Measurements from ENCODE around the gene NTN1. TPM values are rescaled to one million over a fixed set of nuclear protein-coding genes. Genes with fewer than 3 reads are reported as not detected.

Gene NTN1
- total RNA-seq, 1 experiment from 2014 or later = 4.2 TPM

GRCh38 chr17:9202532-9202931 is 181.2 kb downstream of the NTN1 start (continued):
- no peak for TF ChIP-seq POLR2A (IDR thresholded peaks at IDR 0.05; ENCODE audit: borderline replicate concordance, extremely low read depth, insufficient read depth, insufficient read length)

DNA sequence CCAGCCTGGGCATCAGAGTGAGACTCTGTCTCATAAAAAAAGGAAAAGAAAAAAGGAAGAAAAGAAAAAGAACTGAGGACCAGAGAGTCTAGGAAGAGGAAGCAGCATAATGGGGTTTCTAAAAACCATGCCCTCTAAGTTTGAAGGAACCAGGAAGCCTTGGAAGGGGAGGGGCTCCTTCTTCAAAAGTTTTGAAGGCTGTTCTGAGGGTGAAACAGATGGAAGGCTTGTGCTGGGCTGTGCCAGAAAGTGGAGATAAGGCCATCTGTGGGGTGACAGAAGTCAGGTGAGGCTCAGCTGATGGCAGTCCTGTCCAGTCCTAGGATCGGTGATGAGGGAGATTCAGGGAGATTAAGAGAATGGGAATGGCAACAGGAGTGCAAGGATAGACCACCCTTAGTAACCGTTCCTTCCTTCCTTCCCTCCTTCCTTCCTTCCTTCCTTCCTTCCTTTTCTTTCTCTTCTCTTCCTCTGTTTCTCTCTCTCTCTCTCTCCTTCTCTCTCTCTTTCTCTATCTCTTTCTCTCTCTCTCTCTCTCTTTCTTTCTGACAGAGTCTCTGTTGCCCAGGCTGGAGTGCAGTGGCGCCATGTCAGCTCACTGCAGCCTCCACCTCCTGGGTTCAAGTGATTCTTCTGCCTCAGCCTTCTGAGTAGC is 182.6 kb downstream of the NTN1 start:
- TF ChIP-seq, protein P1, sequence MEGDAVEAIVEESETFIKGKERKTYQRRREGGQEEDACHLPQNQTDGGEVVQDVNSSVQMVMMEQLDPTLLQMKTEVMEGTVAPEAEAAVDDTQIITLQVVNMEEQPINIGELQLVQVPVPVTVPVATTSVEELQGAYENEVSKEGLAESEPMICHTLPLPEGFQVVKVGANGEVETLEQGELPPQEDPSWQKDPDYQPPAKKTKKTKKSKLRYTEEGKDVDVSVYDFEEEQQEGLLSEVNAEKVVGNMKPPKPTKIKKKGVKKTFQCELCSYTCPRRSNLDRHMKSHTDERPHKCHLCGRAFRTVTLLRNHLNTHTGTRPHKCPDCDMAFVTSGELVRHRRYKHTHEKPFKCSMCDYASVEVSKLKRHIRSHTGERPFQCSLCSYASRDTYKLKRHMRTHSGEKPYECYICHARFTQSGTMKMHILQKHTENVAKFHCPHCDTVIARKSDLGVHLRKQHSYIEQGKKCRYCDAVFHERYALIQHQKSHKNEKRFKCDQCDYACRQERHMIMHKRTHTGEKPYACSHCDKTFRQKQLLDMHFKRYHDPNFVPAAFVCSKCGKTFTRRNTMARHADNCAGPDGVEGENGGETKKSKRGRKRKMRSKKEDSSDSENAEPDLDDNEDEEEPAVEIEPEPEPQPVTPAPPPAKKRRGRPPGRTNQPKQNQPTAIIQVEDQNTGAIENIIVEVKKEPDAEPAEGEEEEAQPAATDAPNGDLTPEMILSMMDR (IDR thresholded peaks at IDR 0.05 in 2 of 3, conservative IDR thresholded peaks at IDR 0.05 in 1 of 3; ENCODE audit: borderline replicate concordance in 1 of 3, insufficient read depth in 1 of 3, low read depth in 2 of 3, low read length in 2 of 3) = no peak
- CTCF ChIA-PET = no interaction called here

DNA sequence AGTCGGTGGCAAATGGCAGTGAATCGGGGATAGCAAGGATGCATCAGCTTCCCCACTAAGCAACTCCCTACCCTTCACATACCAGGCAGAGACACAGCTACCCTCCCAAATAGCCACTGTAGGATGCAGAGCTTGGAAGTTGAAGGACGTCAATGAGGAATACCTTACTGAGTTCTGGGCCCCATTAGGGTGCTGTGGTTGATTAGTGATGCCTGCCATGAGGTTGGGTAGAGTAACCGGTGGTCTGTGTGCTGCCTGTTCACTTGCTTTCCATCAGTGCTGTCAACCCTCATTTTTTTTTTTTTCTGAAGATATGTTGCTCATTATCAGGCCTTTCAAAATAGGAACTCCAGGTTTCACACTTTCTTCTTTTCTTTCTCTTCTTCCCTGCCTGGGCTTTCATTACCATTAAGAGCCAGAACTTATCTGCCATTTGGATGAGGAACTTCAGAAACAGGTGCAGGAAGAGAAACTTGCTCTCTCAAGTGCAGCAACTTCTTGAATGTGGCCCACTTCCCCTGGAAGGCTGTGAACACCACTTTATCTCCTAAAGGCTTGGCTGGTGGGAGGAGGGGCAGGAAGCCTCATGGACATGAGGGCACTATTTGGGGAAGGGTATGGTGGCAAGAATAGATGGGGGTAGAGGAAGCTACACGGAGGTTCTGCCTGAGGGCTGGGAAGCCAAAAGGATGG is 183.5 kb downstream of the NTN1 start:
- Histone ChIP-seq H3K4me1 (ENCODE audit: control insufficient read depth in 1 of 2, insufficient read depth in 2 of 2, low read length in 2 of 2) (no peaks in the 10 kb centered on the region), H3K9me2 (ENCODE audit: insufficient read depth) (no peaks in the 10 kb centered on the region), H3K9me3 (ENCODE audit: control insufficient read depth in 1 of 2, insufficient read depth in 1 of 2, low read depth in 1 of 2, low read length in 2 of 2) (no peaks in the 10 kb centered on the region), H3K27ac (ENCODE audit: low read depth, low read length) (no peak overlapping the region), H4K20me1 (ENCODE audit: insufficient read depth) (no peaks in the 10 kb centered on the region), H3K27me3 (ENCODE audit: insufficient read depth, low read length) (no peaks in the 10 kb centered on the region), H2AFZ (ENCODE audit: low read depth, low read length, poor library complexity, severe bottlenecking) (no peak overlapping the region), H3K4me2 (ENCODE audit: low read length) (no peak overlapping the region), H3K79me2 (ENCODE audit: insufficient read depth, low read length) (no peaks in the 10 kb centered on the region), H3K36me3 (ENCODE audit: control insufficient read depth in 1 of 2, insufficient read depth in 2 of 2, low read length in 2 of 2) (no peaks in the 10 kb centered on the region), H3K9ac (ENCODE audit: low read length) (no peak overlapping the region), H3K4me3 (replicated peaks in 1 of 2; ENCODE audit: low read depth in 1 of 2, low read length in 2 of 2) (no peak overlapping the region)
- no peak for DNase-seq (ENCODE audit: low read depth, low spot score)
- RAD21 ChIA-PET (ENCODE audit: low non-redundant PET in 1 of 2, low total read pairs in 2 of 2, uncharacterized antibody in 2 of 2, unreplicated experiment in 2 of 2) = no interaction called here
- POLR2A ChIA-PET = no interaction called here
- TF ChIP-seq, protein P2, sequence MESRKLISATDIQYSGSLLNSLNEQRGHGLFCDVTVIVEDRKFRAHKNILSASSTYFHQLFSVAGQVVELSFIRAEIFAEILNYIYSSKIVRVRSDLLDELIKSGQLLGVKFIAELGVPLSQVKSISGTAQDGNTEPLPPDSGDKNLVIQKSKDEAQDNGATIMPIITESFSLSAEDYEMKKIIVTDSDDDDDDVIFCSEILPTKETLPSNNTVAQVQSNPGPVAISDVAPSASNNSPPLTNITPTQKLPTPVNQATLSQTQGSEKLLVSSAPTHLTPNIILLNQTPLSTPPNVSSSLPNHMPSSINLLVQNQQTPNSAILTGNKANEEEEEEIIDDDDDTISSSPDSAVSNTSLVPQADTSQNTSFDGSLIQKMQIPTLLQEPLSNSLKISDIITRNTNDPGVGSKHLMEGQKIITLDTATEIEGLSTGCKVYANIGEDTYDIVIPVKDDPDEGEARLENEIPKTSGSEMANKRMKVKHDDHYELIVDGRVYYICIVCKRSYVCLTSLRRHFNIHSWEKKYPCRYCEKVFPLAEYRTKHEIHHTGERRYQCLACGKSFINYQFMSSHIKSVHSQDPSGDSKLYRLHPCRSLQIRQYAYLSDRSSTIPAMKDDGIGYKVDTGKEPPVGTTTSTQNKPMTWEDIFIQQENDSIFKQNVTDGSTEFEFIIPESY (IDR thresholded peaks at IDR 0.05; ENCODE audit: extremely low read depth, insufficient replicate concordance, low read length) = no peak
- no peak for TF ChIP-seq TCF7L2 (IDR thresholded peaks at IDR 0.05; ENCODE audit: borderline replicate concordance, extremely low read depth, insufficient read depth, insufficient read length)
- no TSS peak for BruUV-seq (replicated peaks)
- CTCF ChIA-PET = no interaction called here
- no peak for ATAC-seq
- intact Hi-C loops (cut with micrococcal nuclease) = no loop called here

More for the DNA sequence above, 182.6 kb downstream of the NTN1 start:
- DNase-seq (ENCODE audit: low read depth, low spot score) = no peak
- Histone ChIP-seq H2AFZ (ENCODE audit: low read depth, low read length, poor library complexity, severe bottlenecking) (no peak overlapping the region), H3K9ac (ENCODE audit: low read length) (no peak overlapping the region), H3K4me3 (replicated peaks in 1 of 2; ENCODE audit: low read depth in 1 of 2, low read length in 2 of 2) (no peak overlapping the region), H3K9me3 (ENCODE audit: control insufficient read depth in 1 of 2, insufficient read depth in 1 of 2, low read depth in 1 of 2, low read length in 2 of 2) (no peaks in the 10 kb centered on the region), H4K20me1 (ENCODE audit: insufficient read depth) (no peaks in the 10 kb centered on the region), H3K4me2 (ENCODE audit: low read length) (no peak overlapping the region), H3K27me3 (ENCODE audit: insufficient read depth, low read length) (no peaks in the 10 kb centered on the region), H3K36me3 (ENCODE audit: control insufficient read depth in 1 of 2, insufficient read depth in 2 of 2, low read length in 2 of 2) (no peaks in the 10 kb centered on the region), H3K79me2 (ENCODE audit: insufficient read depth, low read length) (no peaks in the 10 kb centered on the region), H3K9me2 (ENCODE audit: insufficient read depth) (no peaks in the 10 kb centered on the region), H3K4me1 (ENCODE audit: control insufficient read depth in 1 of 2, insufficient read depth in 2 of 2, low read length in 2 of 2) (no peaks in the 10 kb centered on the region), H3K27ac (ENCODE audit: low read depth, low read length) (no peak overlapping the region)
- ChIA-PET RAD21 (ENCODE audit: low non-redundant PET in 1 of 2, low total read pairs in 2 of 2, uncharacterized antibody in 2 of 2, unreplicated experiment in 2 of 2) (no interaction called here), POLR2A (no interaction called here)
- intact Hi-C loops (cut with micrococcal nuclease) = no loop called here
- no peak for ATAC-seq
- no TSS peak for BruUV-seq (replicated peaks)

All from HCT116 (cell line).